H1 (cell line): Measurements from ENCODE around the gene FLRT3. TPM values are rescaled to one million over a fixed set of nuclear protein-coding genes. Genes with fewer than 3 reads are reported as not detected.

Experiments used
- BRCA1 ChIP-seq: IDR thresholded peaks from 2 replicates; pipeline ENCODE4 v1.6.1; 2012; ENCODE audit warnings: low read depth, low read length, improper control_type of control experiment
- CHD7 ChIP-seq: fragments of 300-600 bp; sonication (generic); IDR thresholded peaks from 2 replicates; pipeline ENCODE4 v1.7.1; 2012; ENCODE audit warnings: low read length, moderate library complexity, mild to moderate bottlenecking, inconsistent platforms; ENCODE audit not compliant: insufficient replicate concordance
- CTCF ChIP-seq, 3 experiments: IDR thresholded peaks; 1 replicate in 2 of 3; 2 replicates in 1 of 3; pipeline versions ENCODE4 v1.5.1 to v1.6.1; 2011; ENCODE audit warnings: low read length in 3 of 3, mild to moderate bottlenecking in 3 of 3, inconsistent platforms in 2 of 3, low read depth in 1 of 3, moderate library complexity in 1 of 3; ENCODE audit not compliant: insufficient read depth in 1 of 3; ENCODE audit errors: control extremely low read depth in 1 of 3
- E2F6 ChIP-seq: IDR thresholded peaks from 2 replicates; pipeline ENCODE4 v1.6.1; 2012; ENCODE audit warnings: inconsistent platforms
- SP2 ChIP-seq: IDR thresholded peaks from 2 replicates; pipeline ENCODE4 v1.6.1; 2012; ENCODE audit warnings: mild to moderate bottlenecking, low read length, inconsistent platforms
- TEAD4 ChIP-seq: IDR thresholded peaks from 2 replicates; pipeline ENCODE4 v1.6.1; 2012; ENCODE audit warnings: low read depth, low read length, inconsistent platforms, mixed read lengths
- polyA plus RNA-seq, 7 experiments: library from polyadenylated mRNA; depleted of rRNA in 3 of 7; stranded (reverse) in 5 of 7; unstranded in 2 of 7; fragments of >200 nt in 5 of 7; fragments of 200-250 nt in 2 of 7; gene quantifications; 1 replicate in 5 of 7; 2 replicates in 1 of 7; 4 replicates in 1 of 7; pipeline versions ENCODE4 v1.2.1 to v1.2.3, GENCODE V29; 2011 to 2013; ENCODE audit warnings: missing spikeins in 2 of 7, mixed read lengths in 2 of 7
- total RNA-seq: library from RNA; stranded (reverse); fragmentation: NEBNext Ultra II Directional; extraction: Animal tissue kit (Norgen Biotek cat#: 25700); gene quantifications from 2 replicates; pipeline ENCODE4 v1.2.1, GENCODE V29; 2021

The FLRT3 gene
- total and polyA plus RNA-seq, 2 of the 8 experiments (the other 6 are each of a cell fraction or from before 2014, with no cell fraction given), result 0.35 to 0.41 TPM

- TF ChIP-seq TEAD4 (no peak), CHD7 (no peak), SP2 (no peak), CTCF (IDR thresholded peaks at IDR 0.05; ENCODE audit: control extremely low read depth in 1 of 3, insufficient read depth in 1 of 3, low read depth in 1 of 3, low read length in 3 of 3) (no peak), E2F6 (no peak), BRCA1 (no peak)
Observed at GRCh38 chr20:14343491-14344065, 6.2 kb upstream of the FLRT3 start (continued).
